GM12874 (cell line): ENCODE data around the gene RALGAPB.

Experiments
- TF ChIP-seq, protein P1 (sequence below): IDR thresholded peaks from 2 replicates; pipeline ENCODE4 v1.5.1; 2011; ENCODE audit warnings: low read depth, mild to moderate bottlenecking, control low read depth, low read length, moderate library complexity; ENCODE audit not compliant: insufficient read depth

RALGAPB gene

DNA sequence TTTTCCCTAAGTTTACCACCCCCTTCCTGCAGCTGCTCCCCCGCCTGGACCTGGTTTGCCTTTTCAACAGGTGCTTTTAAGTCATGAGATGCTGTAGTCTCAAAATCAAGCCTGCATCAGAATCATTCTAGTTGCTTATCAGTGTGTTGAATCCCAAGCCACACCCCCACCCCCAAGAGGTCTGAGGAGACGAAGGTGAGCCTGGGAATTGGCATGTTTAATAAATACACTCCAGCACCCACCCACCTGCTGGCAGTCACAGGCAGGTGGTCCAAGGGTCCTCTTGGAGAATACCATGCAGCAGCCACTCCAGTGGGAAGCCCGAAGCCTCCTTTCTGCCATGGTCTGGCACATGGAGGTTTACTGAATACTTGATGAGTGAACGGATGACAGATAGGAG lies 107.3 kb downstream of the RALGAPB start:
- TF ChIP-seq, protein P1, sequence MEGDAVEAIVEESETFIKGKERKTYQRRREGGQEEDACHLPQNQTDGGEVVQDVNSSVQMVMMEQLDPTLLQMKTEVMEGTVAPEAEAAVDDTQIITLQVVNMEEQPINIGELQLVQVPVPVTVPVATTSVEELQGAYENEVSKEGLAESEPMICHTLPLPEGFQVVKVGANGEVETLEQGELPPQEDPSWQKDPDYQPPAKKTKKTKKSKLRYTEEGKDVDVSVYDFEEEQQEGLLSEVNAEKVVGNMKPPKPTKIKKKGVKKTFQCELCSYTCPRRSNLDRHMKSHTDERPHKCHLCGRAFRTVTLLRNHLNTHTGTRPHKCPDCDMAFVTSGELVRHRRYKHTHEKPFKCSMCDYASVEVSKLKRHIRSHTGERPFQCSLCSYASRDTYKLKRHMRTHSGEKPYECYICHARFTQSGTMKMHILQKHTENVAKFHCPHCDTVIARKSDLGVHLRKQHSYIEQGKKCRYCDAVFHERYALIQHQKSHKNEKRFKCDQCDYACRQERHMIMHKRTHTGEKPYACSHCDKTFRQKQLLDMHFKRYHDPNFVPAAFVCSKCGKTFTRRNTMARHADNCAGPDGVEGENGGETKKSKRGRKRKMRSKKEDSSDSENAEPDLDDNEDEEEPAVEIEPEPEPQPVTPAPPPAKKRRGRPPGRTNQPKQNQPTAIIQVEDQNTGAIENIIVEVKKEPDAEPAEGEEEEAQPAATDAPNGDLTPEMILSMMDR = no peak

DNA sequence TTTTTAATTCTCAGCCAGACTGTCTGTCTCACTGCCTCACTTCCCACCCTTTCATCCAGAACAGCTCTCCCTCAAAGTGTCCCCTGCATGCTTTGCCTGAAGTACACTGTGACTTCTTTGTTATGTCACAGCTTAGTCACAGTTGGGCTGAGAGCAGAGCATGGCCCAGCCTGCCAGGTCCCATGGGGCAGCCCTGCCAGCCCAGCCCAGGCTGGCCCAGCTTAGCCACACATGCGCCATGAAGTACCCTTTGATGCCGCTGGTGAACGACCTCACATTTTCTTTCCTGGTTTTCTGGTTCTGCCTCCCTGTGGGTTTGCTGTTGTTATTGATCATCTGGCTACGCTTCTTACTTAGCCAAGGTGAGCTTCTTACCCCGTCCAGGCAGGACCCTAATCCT lies 108.4 kb downstream of the RALGAPB start, which contains the start of gene ADIG:
ADIG (plus strand) TSS at position 185 of the 400 bp plus-strand sequence; CDS start at position 239, 54 bp downstream.
- TF ChIP-seq, protein P1 = no peak

DNA sequence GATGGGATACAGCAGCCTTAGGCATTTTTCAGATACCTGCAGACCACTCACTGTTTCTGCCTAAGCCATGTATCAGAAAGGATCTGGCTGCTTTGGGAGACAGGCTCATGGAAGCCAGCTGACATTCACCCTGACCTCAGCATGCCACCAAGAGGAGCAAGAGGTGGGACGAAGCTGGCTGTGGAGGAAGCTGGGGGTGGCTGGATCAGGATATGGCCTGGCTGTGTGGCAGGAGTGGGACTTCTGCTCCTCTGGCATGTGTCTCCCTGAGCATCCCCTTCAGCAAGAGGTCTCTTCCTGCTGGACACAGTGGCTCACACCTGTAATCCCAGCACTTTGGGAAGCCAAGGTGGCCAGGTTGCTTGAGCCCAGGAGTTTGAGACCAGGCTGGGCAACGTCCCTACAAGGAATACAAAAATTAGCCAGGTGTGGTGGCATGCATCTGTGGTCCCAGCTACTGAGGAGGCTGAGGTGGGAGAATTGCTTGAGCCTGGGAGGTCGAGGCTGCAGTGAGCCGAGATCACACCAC lies 109.3 kb downstream of the RALGAPB start:
- TF ChIP-seq, protein P1 = no peak

DNA sequence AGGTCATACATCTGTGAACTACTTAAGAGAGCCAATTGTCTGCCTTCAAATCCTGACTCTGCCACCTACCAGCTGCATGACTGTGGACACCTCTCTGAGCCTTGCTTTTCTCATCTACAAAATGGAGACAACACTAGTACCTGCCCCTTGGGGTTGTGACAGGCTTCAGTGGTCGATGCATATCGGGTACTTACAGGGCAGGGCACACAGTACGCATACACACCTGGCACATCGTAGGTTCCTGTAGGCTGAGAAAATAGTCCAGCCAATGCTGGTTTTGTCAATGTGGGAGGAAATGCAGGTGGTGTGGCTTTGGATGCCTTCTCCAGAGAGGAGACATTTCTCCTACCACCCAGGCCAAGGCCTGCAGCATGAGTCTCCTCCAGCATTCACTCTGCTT lies 110.7 kb downstream of the RALGAPB start:
- TF ChIP-seq, protein P1 = no peak

DNA sequence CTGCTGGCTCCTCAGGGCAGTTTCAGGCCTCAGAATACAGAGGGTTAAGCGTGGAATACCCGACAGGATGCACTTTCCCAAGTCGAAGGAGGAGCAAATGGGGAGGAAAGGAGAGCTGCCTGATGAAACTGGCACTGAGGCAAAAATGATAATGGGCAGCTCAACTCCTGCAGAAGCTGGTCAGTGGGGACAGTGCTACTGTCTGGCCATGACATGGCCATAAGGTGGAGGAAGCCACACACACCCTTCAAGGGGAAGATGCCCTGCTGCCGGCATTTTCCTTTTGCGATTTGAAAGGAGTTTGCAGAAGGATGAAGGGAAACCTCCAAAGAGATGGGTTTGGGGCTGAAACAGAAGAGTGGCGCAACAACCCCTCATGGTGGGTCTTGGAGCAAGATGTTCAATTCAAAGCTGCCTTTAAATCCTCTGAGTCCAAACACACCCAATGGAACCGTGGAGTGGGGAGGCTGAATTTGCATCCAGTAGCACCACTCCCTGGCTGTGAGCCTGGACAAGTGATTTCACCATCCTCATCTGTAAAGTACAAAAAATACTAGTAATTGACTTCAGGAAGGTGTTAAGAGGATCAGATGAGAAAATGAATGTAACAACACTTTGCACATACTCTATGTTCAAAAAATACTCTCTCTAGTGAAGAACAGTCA lies 111.6 kb downstream of the RALGAPB start:
- TF ChIP-seq, protein P1 = no peak

DNA sequence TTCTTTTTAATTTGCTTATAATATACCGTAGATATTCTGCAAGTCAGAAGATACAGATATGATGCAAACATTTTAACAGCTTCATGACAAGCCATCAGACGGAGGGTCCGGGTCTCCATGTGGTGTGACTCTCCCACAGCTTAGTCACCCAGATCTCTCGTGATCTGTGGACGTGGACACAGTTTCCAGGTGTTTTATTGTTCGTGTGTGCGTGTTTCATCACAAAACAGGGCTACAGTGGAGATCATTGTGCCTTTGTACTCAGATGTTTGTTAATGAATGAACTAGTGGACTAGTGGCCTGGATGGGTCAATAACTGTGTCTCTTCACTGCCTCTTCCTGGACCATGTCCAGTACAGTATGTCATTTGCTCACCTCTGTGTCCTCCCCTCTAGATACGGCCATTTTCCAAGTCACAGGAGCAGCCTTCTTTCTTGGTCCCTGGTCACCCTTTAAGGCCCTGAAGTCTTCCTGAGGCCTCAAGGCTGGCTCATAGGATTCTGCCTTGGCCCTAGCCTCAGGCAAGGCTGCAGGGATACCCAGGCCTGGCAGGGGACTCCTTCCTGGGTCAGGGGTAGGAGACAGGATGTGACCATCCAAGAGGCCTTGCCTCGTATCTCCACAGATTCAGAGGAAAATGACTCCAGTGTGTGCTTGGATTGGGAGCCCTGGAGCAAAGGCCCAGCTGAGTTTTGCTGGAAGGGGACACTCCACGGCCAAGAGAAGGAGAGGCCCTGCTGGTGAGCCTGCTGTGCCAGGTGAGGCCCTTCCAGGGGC lies 112.9 kb downstream of the RALGAPB start:
- TF ChIP-seq, protein P1 = no peak

DNA sequence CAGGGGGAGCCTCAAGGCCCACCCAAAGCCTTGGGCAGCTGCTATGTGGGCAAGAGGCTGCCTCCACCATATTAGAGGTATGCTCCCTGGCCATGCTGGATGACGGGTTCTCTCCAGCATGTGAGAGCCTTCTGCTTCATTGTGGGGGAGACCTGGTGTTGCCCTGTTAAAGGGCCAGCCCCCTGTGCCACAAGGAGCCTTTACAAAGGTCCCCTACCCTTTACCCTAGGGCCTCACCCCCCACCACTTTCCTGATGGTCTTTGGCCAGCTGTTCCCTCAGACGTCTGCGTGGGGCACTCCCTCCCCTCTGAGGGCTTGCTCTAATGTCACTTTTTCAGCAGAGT lies 113.5 kb downstream of the RALGAPB start:
- TF ChIP-seq, protein P1 = no peak
